ENCODE results near the gene OR52A1.
"Not testable (repeated sequence)": the region's sequence is repeated elsewhere in the genome, so short reads cannot be mapped to it uniquely, and the experiment has no call there.

Gene OR52A1
- total RNA-seq = 0 reads per million in 9 experiments

DNA sequence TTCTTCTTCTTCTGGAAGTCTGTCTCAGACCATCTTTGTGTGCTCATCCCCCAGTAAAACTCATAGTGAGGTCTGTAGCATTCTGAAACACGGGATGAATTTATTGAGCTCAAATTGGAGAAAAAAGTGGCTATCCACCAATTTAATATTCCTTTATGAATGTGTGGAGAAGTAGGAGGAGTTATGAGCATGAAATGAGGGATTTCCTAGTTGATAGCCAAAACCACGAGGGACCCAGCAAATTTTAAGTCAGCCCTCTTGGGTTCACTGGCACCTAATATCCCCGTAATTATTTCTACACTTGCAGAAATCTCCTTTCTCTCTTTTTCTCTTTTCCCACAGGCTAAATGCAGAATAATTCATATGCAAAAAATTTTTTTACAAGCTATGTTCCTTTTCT is at the start of gene OR52A1:
Gene OR52A1 (minus strand): TSS at position 101 of the 400 bp plus-strand sequence. CDS start 2,388 bp downstream, outside the sequence.
- H3K27me3 Mint-ChIP-seq = no peaks in the 10 kb centered on the region
- H3K9me3 Mint-ChIP-seq = no peaks in the 10 kb centered on the region
- H3K27ac Mint-ChIP-seq = no peak within 1 kb of the TSS
- DNase-seq (no peak), ATAC-seq (replicated peaks) (no peak)
- H3K4me1 Mint-ChIP-seq (ENCODE audit: low read depth in 2 of 2) = no peaks in the 10 kb centered on the region
- H3K36me3 Mint-ChIP-seq (ENCODE audit: insufficient read depth) = no peaks in the 10 kb centered on the region
- H3K4me3 Mint-ChIP-seq = no peak within 1 kb of the TSS

DNA sequence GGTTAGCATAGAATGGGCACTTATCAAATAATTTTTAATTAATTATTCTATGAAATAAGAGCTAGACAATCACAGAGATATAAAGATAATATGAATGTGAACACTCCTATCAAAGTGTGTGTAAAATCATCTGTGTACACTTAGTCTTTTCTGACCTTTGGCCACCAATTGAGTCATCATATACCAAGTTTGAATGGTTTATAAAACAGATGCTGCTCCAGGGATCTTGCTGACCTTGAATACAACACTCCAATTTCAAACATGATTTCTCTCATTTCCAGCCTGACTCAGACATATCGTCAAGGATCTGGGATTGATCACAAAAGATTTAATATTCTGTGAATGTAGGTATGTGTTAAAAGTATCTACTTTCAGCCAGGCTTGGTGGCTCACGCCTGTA is 48.8 kb upstream of the OR52A1 start:
- no peak overlapping the region for H3K27ac Mint-ChIP-seq
- peaks cover 0 to 7% of the 10 kb centered on the region in 2 donors for H3K27me3 Mint-ChIP-seq
- ATAC-seq (replicated peaks) (no peak), DNase-seq (no peak)
- no peaks in the 10 kb centered on the region for H3K4me1 Mint-ChIP-seq (ENCODE audit: low read depth in 2 of 2)
- peaks cover 0 to 2% of the 10 kb centered on the region in 2 donors for H3K9me3 Mint-ChIP-seq
- no peaks in the 10 kb centered on the region for H3K36me3 Mint-ChIP-seq (ENCODE audit: insufficient read depth)
- no peak overlapping the region for H3K4me3 Mint-ChIP-seq

DNA sequence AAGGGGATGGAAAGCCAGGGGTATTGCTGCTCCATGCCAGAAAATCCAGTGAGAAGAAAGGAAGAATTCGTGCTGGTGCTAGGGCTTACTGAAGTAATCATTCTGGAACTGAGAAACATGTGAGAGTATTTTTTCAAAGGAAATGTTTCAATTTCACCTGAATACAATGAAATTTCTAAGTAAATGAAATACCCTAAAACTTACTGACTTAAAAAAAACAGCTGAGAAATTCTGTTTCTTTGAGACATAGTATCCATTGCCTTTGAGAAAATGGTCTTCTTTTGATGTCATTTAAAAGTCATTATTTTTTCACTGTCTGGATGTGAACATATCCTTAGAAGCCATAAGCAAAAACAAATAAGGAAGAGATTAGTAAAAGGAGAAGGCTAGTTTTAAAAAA is 46.0 kb upstream of the OR52A1 start, which contains the start of gene OR51V1:
Gene OR51V1 (minus strand): TSS at position 101 of the 400 bp plus-strand sequence. CDS start 0 bp downstream, at position 101.
- H3K4me1 Mint-ChIP-seq (ENCODE audit: low read depth in 2 of 2) = no peaks in the 10 kb centered on the region
- peaks cover 0 to 2% of the 10 kb centered on the region in 2 donors for H3K9me3 Mint-ChIP-seq
- H3K4me3 Mint-ChIP-seq = no peak within 1 kb of the TSS
- H3K36me3 Mint-ChIP-seq (ENCODE audit: insufficient read depth) = no peaks in the 10 kb centered on the region
- no peak for DNase-seq
- no peak for ATAC-seq (replicated peaks)
- H3K27me3 Mint-ChIP-seq = peaks cover 0 to 7% of the 10 kb centered on the region in 2 donors
- H3K27ac Mint-ChIP-seq = no peak within 1 kb of the TSS

DNA sequence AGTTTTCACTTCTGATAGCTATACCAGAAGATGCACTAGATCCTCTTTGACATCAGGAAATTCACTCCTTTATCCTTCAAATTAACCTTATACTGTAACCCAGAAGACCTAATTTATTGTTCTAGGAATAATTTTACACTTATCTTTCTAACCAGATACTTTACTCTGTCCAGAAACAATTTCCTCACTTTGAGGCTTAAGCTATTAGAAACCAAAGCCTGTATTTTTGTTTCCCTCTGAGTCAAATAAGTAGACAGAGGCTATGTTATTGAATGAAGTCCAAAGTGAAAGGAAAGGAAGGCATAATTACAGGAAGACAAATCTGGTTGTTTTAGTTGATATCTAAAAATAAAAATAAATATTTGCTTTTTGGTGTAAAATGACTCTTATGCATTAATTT is 43.7 kb upstream of the OR52A1 start:
- no peaks in the 10 kb centered on the region for H3K4me1 Mint-ChIP-seq (ENCODE audit: low read depth in 2 of 2)
- H3K4me3 Mint-ChIP-seq = no peak overlapping the region
- no peak overlapping the region for H3K27ac Mint-ChIP-seq
- H3K9me3 Mint-ChIP-seq = peaks cover 0 to 2% of the 10 kb centered on the region in 2 donors
- H3K36me3 Mint-ChIP-seq (ENCODE audit: insufficient read depth) = no peaks in the 10 kb centered on the region
- no peak for DNase-seq
- peaks cover 0 to 7% of the 10 kb centered on the region in 2 donors for H3K27me3 Mint-ChIP-seq
- no peak for ATAC-seq (replicated peaks)

DNA sequence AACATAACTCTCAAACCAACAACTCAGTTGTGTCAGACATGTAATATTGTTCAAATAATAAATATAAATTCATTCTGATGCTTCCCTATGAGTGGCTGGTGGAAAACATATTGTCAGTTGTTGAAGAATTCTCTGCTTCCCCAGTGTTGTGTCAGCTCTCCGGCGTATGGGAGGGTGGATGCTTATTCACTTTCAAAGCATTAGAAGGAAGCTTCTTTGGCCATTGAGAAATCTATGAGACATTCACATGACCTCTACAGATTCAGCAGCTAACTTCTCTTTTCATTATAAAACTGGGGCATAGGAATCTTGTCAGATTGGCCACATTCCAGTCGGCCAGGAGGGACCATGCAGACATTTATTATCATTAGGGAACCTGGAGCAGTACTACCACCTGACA is 43.0 kb upstream of the OR52A1 start:
- Mint-ChIP-seq H3K9me3 (peaks cover 0 to 4% of the 10 kb centered on the region in 2 donors), H3K4me1 (ENCODE audit: low read depth in 2 of 2) (no peaks in the 10 kb centered on the region), H3K27me3 (peaks cover 0 to 7% of the 10 kb centered on the region in 2 donors), H3K27ac (no peak overlapping the region), H3K4me3 (no peak overlapping the region), H3K36me3 (ENCODE audit: insufficient read depth) (no peaks in the 10 kb centered on the region)
- DNase-seq (no peak), ATAC-seq (replicated peaks) (no peak)

DNA sequence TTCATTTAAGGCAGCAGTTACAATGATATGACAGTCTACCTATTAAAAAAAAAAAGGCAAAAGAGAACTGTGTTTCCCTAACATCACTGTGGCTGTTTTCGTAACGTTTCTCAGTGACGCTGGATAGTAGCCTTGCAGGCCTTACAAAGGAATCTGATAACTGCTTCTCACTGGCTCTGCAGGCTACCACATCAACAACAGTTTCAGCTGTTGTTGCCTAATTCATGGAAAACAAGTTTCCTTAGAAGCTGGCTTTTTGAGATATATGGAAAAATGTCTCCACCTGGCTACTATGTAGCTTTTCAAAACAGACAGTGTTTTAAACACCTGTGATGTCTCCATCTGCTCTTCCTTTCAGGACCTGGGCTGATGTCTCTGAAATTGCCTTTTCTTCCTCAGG is 42.2 kb upstream of the OR52A1 start:
- Mint-ChIP-seq H3K4me1 (ENCODE audit: low read depth in 2 of 2) (no peaks in the 10 kb centered on the region), H3K27me3 (peaks cover 0 to 7% of the 10 kb centered on the region in 2 donors), H3K4me3 (no peak overlapping the region), H3K9me3 (peaks cover 0 to 4% of the 10 kb centered on the region in 2 donors), H3K36me3 (ENCODE audit: insufficient read depth) (no peaks in the 10 kb centered on the region), H3K27ac (no peak overlapping the region)
- DNase-seq (no peak), ATAC-seq (replicated peaks) (no peak)

DNA sequence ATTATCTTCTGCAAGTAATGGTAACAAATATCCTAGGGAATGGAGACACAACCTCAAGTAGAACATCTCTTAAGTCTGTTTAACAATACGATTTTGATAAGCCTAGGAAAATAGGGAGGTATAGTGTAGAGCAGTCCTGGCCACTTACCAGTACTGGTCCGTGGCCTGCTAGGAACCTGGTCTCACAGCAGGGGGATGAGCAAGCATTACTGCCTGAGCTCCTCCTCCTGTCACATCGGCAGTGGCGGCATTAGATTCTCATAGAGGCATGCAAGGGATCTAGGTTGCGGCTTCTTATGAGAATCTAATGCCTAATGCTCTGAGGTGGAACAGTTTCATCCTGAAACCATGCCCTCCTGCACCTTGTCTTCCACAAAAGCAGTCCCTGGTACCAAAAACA is 41.5 kb upstream of the OR52A1 start:
- no peak overlapping the region for H3K27ac Mint-ChIP-seq
- no peak for ATAC-seq (replicated peaks)
- H3K27me3 Mint-ChIP-seq = peaks cover 0 to 7% of the 10 kb centered on the region in 2 donors
- H3K4me3 Mint-ChIP-seq = no peak overlapping the region
- H3K36me3 Mint-ChIP-seq (ENCODE audit: insufficient read depth) = no peaks in the 10 kb centered on the region
- H3K9me3 Mint-ChIP-seq = peaks cover 0 to 6% of the 10 kb centered on the region in 2 donors
- no peak for DNase-seq
- no peaks in the 10 kb centered on the region for H3K4me1 Mint-ChIP-seq (ENCODE audit: low read depth in 2 of 2)

DNA sequence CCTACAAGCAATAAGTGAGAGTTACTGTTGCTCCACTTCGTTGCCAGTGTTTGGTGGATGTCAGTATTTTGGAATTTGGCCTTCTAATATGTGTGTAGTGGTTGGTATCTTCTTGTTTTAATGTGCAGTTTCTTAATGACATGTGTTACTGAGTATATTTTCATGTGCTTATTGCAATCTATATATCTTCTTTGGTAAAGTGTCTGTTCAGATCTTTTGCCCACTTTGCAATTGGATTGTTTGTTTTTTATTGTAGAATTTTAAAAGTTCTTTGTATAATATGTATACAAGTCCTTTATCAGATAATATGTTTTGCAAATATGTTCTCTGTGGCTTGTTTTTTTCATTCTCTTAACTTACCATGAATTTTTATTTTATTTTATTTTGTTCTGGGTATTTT is 38.2 kb upstream of the OR52A1 start:
- Mint-ChIP-seq H3K9me3 (peaks cover 5 to 9% of the 10 kb centered on the region in 2 donors), H3K27ac (no peak overlapping the region), H3K36me3 (ENCODE audit: insufficient read depth) (no peaks in the 10 kb centered on the region), H3K27me3 (no peaks in the 10 kb centered on the region), H3K4me1 (ENCODE audit: low read depth in 2 of 2) (no peaks in the 10 kb centered on the region), H3K4me3 (no peak overlapping the region)
- ATAC-seq (replicated peaks) (no peak), DNase-seq (no peak)

DNA sequence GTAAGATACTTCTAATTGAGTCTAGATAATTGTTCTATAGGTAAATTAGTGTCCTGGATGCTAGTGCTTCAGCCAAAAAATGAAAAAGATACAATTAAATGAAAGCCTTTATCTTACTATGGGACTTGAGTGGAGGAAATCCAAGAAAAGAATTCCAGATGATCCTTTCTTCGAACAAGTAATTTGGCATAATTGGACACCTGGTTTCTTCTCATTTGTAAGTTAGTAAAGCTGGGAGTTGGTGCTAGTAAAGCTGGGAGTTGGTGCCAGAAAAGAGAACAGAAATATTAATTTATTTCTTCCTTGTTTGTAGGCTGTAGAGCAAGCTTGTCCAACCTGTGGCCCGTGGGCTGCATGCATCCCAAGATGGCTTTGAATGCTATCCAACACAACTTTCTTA is 33.6 kb upstream of the OR52A1 start:
- Mint-ChIP-seq H3K36me3 (ENCODE audit: insufficient read depth) (no peaks in the 10 kb centered on the region), H3K27me3 (no peaks in the 10 kb centered on the region), H3K4me3 (no peak overlapping the region), H3K9me3 (peaks cover 5 to 9% of the 10 kb centered on the region in 2 donors), H3K4me1 (ENCODE audit: low read depth in 2 of 2) (no peaks in the 10 kb centered on the region), H3K27ac (no peak overlapping the region)
- ATAC-seq (replicated peaks) = no peak
- DNase-seq = no peak

DNA sequence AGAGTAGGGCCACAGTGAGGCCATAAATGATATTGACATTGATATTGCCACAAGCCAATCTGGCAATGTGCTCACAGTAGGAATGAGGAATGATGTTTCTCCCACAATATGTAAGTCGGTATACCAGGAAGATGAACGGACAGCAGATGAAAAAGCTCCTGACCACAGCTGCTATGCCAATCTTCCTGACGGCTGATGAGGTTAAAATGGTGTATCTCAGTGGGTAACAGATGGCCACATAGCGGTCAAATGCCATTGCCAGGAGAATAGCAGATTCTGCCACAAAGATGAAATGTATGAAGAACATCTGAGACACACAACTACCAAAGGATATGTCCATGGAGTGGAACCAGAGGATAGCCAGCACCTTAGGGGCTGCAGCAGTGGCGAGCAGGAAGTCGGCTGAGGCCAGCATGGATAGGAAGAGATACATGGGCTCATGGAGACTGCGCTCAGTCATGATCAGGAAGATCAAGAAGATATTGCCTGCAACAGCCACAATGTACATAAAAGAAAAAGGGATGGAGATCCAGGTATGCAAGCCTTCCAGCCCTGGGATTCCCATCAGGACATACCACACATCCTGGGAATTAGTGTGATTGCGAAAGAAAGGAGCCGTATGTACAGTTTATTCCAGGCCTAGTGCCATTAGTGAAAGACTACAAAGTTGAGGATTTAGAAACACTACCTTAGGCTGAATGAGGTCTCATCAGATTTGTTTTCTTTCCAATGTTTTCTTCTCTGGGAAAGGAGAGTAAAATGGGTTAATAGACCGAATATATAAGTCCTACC is 23.7 kb upstream of the OR52A1 start:
- ATAC-seq (replicated peaks) = no peak
- Mint-ChIP-seq H3K27me3 (no peaks in the 10 kb centered on the region), H3K4me3 (no peak overlapping the region), H3K9me3 (peaks cover 2 to 8% of the 10 kb centered on the region in 2 donors), H3K4me1 (ENCODE audit: low read depth in 2 of 2) (no peaks in the 10 kb centered on the region), H3K27ac (no peak overlapping the region), H3K36me3 (ENCODE audit: insufficient read depth) (no peaks in the 10 kb centered on the region)
- DNase-seq = no peak

DNA sequence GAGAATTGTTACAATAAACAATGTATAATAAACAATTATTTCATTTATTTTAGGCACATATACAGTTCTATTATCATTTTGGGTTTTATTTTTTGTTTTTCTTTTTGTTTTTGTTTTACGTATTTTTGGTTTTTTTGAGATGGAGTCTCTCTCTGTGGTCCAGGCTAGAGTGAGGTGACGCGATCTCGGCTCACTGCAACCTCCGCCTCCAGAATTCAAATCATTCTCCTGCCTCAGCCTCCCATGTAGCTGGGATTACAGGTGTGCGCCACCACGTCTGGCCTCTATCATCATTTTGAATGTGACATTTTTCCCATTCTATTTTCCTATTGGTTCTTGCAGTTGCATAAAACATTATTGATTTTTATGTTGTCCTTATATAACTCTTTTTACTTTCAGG is 20.4 kb upstream of the OR52A1 start:
- Mint-ChIP-seq H3K27me3 (no peaks in the 10 kb centered on the region), H3K36me3 (ENCODE audit: insufficient read depth) (no peaks in the 10 kb centered on the region), H3K4me1 (ENCODE audit: low read depth in 2 of 2) (no peaks in the 10 kb centered on the region), H3K4me3 (no peak overlapping the region), H3K27ac (no peak overlapping the region), H3K9me3 (peaks cover 2 to 16% of the 10 kb centered on the region in 2 donors)
- ATAC-seq (replicated peaks) = no peak
- DNase-seq = no peak

DNA sequence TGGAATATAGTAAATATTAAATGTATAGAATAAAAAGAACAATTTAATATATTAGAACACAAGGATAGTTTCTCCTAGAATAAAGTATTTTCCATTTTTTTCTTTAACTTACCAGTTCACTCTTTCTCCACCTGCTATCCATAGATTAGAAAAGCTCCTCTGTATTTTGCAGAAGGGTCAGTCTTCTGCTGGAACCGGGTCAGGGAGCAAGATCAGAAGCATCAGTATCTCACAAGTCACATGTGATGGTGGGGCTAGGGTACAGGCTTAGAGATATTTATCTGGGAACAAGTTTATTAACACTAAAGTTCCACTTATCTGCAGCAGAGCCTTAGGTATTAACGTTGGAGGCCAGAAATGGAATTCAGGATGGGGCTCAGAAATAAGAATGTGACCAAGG is 17.3 kb upstream of the OR52A1 start:
- H3K27ac Mint-ChIP-seq = no peak overlapping the region
- no peaks in the 10 kb centered on the region for H3K27me3 Mint-ChIP-seq
- peaks cover 2 to 8% of the 10 kb centered on the region in 2 donors for H3K9me3 Mint-ChIP-seq
- H3K4me3 Mint-ChIP-seq = no peak overlapping the region
- H3K36me3 Mint-ChIP-seq (ENCODE audit: insufficient read depth) = no peaks in the 10 kb centered on the region
- ATAC-seq (replicated peaks) (no peak), DNase-seq (no peak)
- no peaks in the 10 kb centered on the region for H3K4me1 Mint-ChIP-seq (ENCODE audit: low read depth in 2 of 2)

DNA sequence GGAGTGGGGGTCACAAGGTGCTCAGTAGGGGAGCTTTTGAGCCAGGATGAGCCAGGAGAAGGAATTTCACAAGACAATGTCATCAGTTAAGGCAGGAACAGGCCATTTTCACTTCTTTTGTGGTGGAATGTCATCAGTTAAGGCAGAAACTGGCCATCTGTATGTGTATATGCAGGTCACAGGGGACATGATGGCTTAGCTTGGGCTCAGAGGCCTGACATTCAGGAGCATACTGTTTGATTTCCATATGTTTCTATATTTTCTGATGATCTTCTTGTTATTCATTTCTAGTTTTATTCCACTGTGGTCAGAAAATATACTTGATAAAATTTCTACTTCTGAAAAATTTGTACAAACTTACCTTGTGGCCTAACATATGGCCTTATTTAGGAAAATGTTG is 11.3 kb upstream of the OR52A1 start:
- H3K4me3 Mint-ChIP-seq; DNase-seq; ATAC-seq (replicated peaks); H3K27ac Mint-ChIP-seq; H3K4me1 Mint-ChIP-seq (ENCODE audit: low read depth in 2 of 2); H3K36me3 Mint-ChIP-seq (ENCODE audit: insufficient read depth): not testable (repeated sequence)
- H3K9me3 Mint-ChIP-seq = peaks cover 5 to 13% of the 10 kb centered on the region in 2 donors
- H3K27me3 Mint-ChIP-seq = peaks cover 14 to 22% of the 10 kb centered on the region in 2 donors

DNA sequence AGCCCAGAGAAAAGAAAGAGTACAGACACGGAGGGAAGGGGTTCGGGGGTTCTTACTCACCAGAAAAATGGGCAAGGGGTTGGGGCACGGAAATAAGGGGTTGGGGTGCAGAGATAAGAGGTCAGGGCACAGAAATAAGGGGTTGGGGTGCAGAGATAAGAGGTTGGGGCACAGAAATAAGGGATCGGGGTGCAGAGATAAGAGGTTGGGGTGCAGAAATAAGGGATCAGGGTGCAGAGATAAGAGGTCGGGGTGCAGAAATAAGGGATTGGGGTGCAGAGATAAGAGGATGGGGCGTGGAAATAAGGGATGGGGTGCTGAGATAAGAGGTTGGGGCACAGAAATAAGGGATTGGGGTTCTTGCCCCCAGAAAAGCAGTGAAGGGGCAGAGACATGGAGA is 10.2 kb upstream of the OR52A1 start:
- not testable (repeated sequence) for H3K36me3 Mint-ChIP-seq (ENCODE audit: insufficient read depth); H3K27ac Mint-ChIP-seq; H3K9me3 Mint-ChIP-seq; H3K4me1 Mint-ChIP-seq (ENCODE audit: low read depth in 2 of 2); DNase-seq; ATAC-seq (replicated peaks); H3K4me3 Mint-ChIP-seq
- H3K27me3 Mint-ChIP-seq = peaks cover 14 to 29% of the 10 kb centered on the region in 2 donors

Measured in effector memory CD8-positive, alpha-beta T cell (primary cell).